ENCODE results near the gene SPZ1.
"Not testable (repeated sequence)": the region's sequence is repeated elsewhere in the genome, so short reads cannot be mapped to it uniquely, and the experiment has no call there.

Gene SPZ1

GRCh38 chr5:80341016-80341775 is 21.4 kb downstream of the SPZ1 start:
- DNase-seq = no peak

GRCh38 chr5:80343067-80343466 is 23.3 kb downstream of the SPZ1 start:
- DNase-seq = no peak

- DNase-seq = no peak
These were observed 26.3 kb downstream of the SPZ1 start for GRCh38 chr5:80346055-80346454.

- no peak for DNase-seq
These were observed 28.4 kb downstream of the SPZ1 start for GRCh38 chr5:80348171-80348570.

GRCh38 chr5:80351019-80351418 is 31.2 kb downstream of the SPZ1 start:
- not testable (repeated sequence) for DNase-seq

GRCh38 chr5:80355686-80356085 is 35.9 kb downstream of the SPZ1 start:
- no peak for DNase-seq

GRCh38 chr5:80357671-80358070 is 37.9 kb downstream of the SPZ1 start:
- no peak for DNase-seq

GRCh38 chr5:80360914-80361444 is 41.2 kb downstream of the SPZ1 start:
- no peak for DNase-seq

- DNase-seq = no peak
These were observed 45.1 kb downstream of the SPZ1 start for GRCh38 chr5:80364892-80365291.

- no peak for DNase-seq
These were observed 49.1 kb downstream of the SPZ1 start for GRCh38 chr5:80368661-80369480.

GRCh38 chr5:80369521-80369920 is 49.7 kb downstream of the SPZ1 start:
- DNase-seq = no peak

GRCh38 chr5:80370390-80370789 is 50.6 kb downstream of the SPZ1 start:
- DNase-seq = no peak
